Neuronal stem cell (in vitro differentiated cells): ENCODE results near the gene OGFOD3.
"Not testable (repeated sequence)": the region's sequence is repeated elsewhere in the genome, so short reads cannot be mapped to it uniquely, and the experiment has no call there.

Experiments used
- DNase-seq: peaks from one replicate; pipeline ENCODE4 v3.0.0-alpha.2; 2013; ENCODE audit warnings: low spot score
- H2AFZ ChIP-seq: one replicate; pipeline ENCODE4 v1.6.1; 2013; ENCODE audit warnings: mild to moderate bottlenecking, low read length, inconsistent platforms
- H2AK5ac ChIP-seq: 2 replicates; pipeline ENCODE4 v1.6.1; 2013; ENCODE audit warnings: low read depth, mild to moderate bottlenecking, inconsistent platforms, low read length, moderate library complexity, mixed read lengths
- H2BK120ac ChIP-seq: 2 replicates; pipeline ENCODE4 v1.6.1; 2013; ENCODE audit warnings: low read depth, mild to moderate bottlenecking, inconsistent platforms, low read length, moderate library complexity, mixed read lengths
- H2BK12ac ChIP-seq: one replicate; pipeline ENCODE4 v1.6.1; 2013; ENCODE audit warnings: low read length, inconsistent platforms
- H2BK15ac ChIP-seq: 2 replicates; pipeline ENCODE4 v1.6.1; 2013; ENCODE audit warnings: mild to moderate bottlenecking, low read length, inconsistent platforms, mixed read lengths
- H2BK5ac ChIP-seq: one replicate; pipeline ENCODE4 v1.6.1; 2013; ENCODE audit warnings: inconsistent platforms, mild to moderate bottlenecking, low read length, moderate library complexity
- H3K14ac ChIP-seq: one replicate; pipeline ENCODE4 v1.6.1; 2013; ENCODE audit warnings: low read length, inconsistent platforms
- H3K18ac ChIP-seq: 2 replicates; pipeline ENCODE4 v1.6.1; 2013; ENCODE audit warnings: low read length, inconsistent platforms
- H3K23ac ChIP-seq: 2 replicates; pipeline ENCODE4 v1.6.1; 2013; ENCODE audit warnings: low read depth, mild to moderate bottlenecking, mixed read lengths, low read length, inconsistent platforms; ENCODE audit not compliant: poor library complexity
- H3K27ac ChIP-seq: replicated peaks from 3 replicates; pipeline ENCODE4 v1.5.1; 2013; ENCODE audit warnings: low read length, inconsistent platforms
- H3K27me3 ChIP-seq, 3 experiments: 2 replicates each; pipeline ENCODE4 v1.6.1; 2013; ENCODE audit warnings: low read length in 3 of 3, mild to moderate bottlenecking in 2 of 3, inconsistent platforms in 1 of 3, low read depth in 1 of 3, mixed read lengths in 1 of 3, moderate library complexity in 1 of 3; ENCODE audit not compliant: control insufficient read depth in 3 of 3, insufficient read depth in 3 of 3
- H3K36me3 ChIP-seq, 2 donors: replicated peaks in 1 of 2; 2 replicates each; pipeline ENCODE4 v1.6.1; 2013; ENCODE audit warnings: low read length in 2 of 2; ENCODE audit not compliant: control insufficient read depth in 2 of 2, insufficient read depth in 2 of 2
- H3K4ac ChIP-seq: 2 replicates; pipeline ENCODE4 v1.6.1; 2013; ENCODE audit warnings: inconsistent platforms, mild to moderate bottlenecking, low read length, moderate library complexity
- H3K4me1 ChIP-seq, 2 donors: 1 replicate in 1 of 2; 2 replicates in 1 of 2; pipeline ENCODE4 v1.6.1; 2013; ENCODE audit warnings: low read length in 2 of 2, low read depth in 1 of 2; ENCODE audit not compliant: control insufficient read depth in 2 of 2, insufficient read depth in 1 of 2
- H3K4me2 ChIP-seq: one replicate; pipeline ENCODE4 v1.6.1; 2013; ENCODE audit warnings: mild to moderate bottlenecking, low read length, inconsistent platforms; ENCODE audit not compliant: insufficient read depth, poor library complexity, severe bottlenecking
- H3K4me3 ChIP-seq, 2 donors: 2 replicates each; pipeline ENCODE4 v1.5.1; 2013; ENCODE audit warnings: low read length in 2 of 2, mild to moderate bottlenecking in 2 of 2, inconsistent platforms in 1 of 2, moderate library complexity in 1 of 2
- H3K79me1 ChIP-seq: one replicate; pipeline ENCODE4 v1.6.1; 2013; ENCODE audit warnings: low read depth, mild to moderate bottlenecking, inconsistent platforms, low read length, moderate library complexity
- H3K9ac ChIP-seq: one replicate; pipeline ENCODE4 v1.6.1; 2013; ENCODE audit warnings: mild to moderate bottlenecking, low read depth, low read length, inconsistent platforms; ENCODE audit not compliant: poor library complexity
- H3K9me3 ChIP-seq, 2 donors: replicated peaks in 1 of 2; 2 replicates each; pipeline versions ENCODE3 to v1.6.1; 2013; ENCODE audit warnings: low read length in 2 of 2, mild to moderate bottlenecking in 2 of 2, inconsistent platforms in 1 of 2, low read depth in 1 of 2, mixed read lengths in 1 of 2, moderate library complexity in 1 of 2; ENCODE audit not compliant: control insufficient read depth in 2 of 2, insufficient read depth in 1 of 2
- H4K8ac ChIP-seq: one replicate; pipeline ENCODE4 v1.6.1; 2013; ENCODE audit warnings: low read depth, mild to moderate bottlenecking, inconsistent platforms, low read length, moderate library complexity
- H4K91ac ChIP-seq: one replicate; pipeline ENCODE4 v1.6.1; 2013; ENCODE audit warnings: low read length, low read depth, mild to moderate bottlenecking, inconsistent platforms; ENCODE audit not compliant: poor library complexity
- WGBS, 2 donors: extraction: QIAGEN DNeasy Blood & Tissue Kit; methylation state at CpG; one replicate each; pipeline ENCODE4 v1.1.7; 2013; ENCODE audit warnings: missing lambda C conversion rate in 2 of 2, mixed read lengths in 1 of 2; ENCODE audit not compliant: insufficient read length in 2 of 2, insufficient replicate concordance in 1 of 2; ENCODE audit errors: extremely low coverage in 2 of 2; 5-methylcytosine and 5-hydroxymethylcytosine counted together

The OGFOD3 gene

DNA sequence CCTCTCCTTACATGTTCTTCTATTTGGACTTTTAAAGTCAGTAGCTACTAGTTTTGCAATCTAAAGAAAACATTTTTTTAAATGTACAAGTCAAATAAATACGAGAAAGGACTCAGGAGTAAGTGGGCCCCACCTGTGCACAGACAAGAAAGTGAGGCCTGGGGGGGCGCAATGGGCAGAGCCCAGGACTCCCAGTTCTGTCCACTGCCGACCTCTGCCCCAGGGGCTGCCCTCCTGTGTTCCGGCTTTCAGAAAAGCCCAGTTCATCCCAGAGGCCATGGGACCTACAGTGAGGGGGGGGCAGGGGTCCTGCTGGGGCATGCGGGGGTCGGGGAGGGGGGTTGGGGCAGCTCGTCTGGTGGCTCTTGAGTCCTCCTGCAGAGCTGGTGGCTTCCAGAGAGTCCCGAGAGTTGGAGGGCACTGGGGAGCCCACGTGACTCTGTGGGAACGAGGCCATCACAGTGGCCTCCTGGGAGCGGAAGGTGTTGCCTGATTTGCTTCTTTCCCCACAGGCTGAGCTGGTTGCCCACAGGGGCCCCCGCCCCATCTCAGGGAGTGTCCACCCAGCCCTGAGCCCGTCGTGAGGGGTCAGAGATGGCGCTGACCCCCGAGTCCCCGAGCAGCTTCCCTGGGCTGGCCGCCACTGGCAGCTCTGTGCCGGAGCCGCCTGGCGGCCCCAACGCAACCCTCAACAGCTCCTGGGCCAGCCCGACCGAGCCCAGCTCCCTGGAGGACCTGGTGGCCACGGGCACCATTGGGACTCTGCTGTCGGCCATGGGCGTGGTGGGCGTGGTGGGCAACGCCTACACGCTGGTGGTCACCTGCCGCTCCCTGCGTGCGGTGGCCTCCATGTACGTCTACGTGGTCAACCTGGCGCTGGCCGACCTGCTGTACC, 44.4 kb downstream of the OGFOD3 start:
- peak overlapping the region; percentile 98 for H2BK15ac ChIP-seq
- WGBS, 2 donors: no CpG with 5 or more reads among the region's 37 CpGs
- peaks cover 3 to 5% of the 10 kb centered on the region in 2 donors for H3K9me3 ChIP-seq
- H2AK5ac ChIP-seq: peak overlapping the region; percentile 61
- no peak overlapping the region for H2BK120ac ChIP-seq
- peaks cover 6 to 39% (median 37%) of the 10 kb centered on the region in 3 experiments for H3K27me3 ChIP-seq
- no peak overlapping the region for H3K4ac ChIP-seq
- no peak overlapping the region for H3K27ac ChIP-seq
- H3K14ac ChIP-seq: peak overlapping the region; percentile 71
- peak overlapping the region; percentile 91 for H3K23ac ChIP-seq
- no peak overlapping the region for H4K8ac ChIP-seq
- no peak overlapping the region for H3K4me3 ChIP-seq
- no peak overlapping the region for H3K9ac ChIP-seq
- peak overlapping the region; percentile 57 for H3K18ac ChIP-seq
- H2BK5ac ChIP-seq: no peak overlapping the region
- peak overlapping the region; percentile 84 for H2BK12ac ChIP-seq
- H3K36me3 ChIP-seq: no peaks in the 10 kb centered on the region
- no peak overlapping the region for H3K4me2 ChIP-seq
- H3K4me1 ChIP-seq: peaks cover 10 to 16% of the 10 kb centered on the region in 2 donors
- no peak for DNase-seq
- H4K91ac ChIP-seq: no peak overlapping the region
- peaks cover 8% of the 10 kb centered on the region for H3K79me1 ChIP-seq
- H2AFZ ChIP-seq: no peak overlapping the region

DNA sequence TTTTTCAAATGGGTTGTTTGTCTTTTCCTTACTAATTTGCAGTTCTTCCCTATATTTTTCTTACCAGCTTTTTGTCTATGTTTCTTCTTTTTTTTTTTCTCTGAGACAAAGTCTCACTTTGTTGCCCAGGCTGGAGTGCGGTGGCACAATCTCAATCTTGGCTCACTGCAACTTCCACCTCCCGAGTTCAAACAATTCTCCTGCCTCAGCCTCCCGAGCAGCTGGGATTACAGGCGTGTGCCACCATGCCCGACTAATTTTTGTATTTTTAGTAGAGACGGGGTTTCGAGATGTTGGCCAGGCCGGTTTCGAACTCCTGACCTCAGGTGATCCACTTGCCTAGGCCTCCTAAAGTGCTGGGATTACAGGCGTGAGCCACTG, 45.3 kb downstream of the OGFOD3 start:
- H2AFZ ChIP-seq, H3K4me2 ChIP-seq, H4K8ac ChIP-seq, H3K36me3 ChIP-seq, H3K27ac ChIP-seq, H3K9ac ChIP-seq, H3K4me3 ChIP-seq, DNase-seq, H3K9me3 ChIP-seq, H2BK120ac ChIP-seq, H3K4ac ChIP-seq, H2BK15ac ChIP-seq, H2BK12ac ChIP-seq, H3K14ac ChIP-seq, H4K91ac ChIP-seq, H3K79me1 ChIP-seq, H3K23ac ChIP-seq, H3K18ac ChIP-seq, H2AK5ac ChIP-seq: not testable (repeated sequence)
- no CpG with 5 or more reads among the region's 10 CpGs for WGBS, 2 donors
- peaks cover 6 to 39% (median 37%) of the 10 kb centered on the region in 3 experiments for H3K27me3 ChIP-seq
- H3K4me1 ChIP-seq: peaks cover 9 to 16% of the 10 kb centered on the region in 2 donors
- peak overlapping the region; percentile 75 for H2BK5ac ChIP-seq

DNA sequence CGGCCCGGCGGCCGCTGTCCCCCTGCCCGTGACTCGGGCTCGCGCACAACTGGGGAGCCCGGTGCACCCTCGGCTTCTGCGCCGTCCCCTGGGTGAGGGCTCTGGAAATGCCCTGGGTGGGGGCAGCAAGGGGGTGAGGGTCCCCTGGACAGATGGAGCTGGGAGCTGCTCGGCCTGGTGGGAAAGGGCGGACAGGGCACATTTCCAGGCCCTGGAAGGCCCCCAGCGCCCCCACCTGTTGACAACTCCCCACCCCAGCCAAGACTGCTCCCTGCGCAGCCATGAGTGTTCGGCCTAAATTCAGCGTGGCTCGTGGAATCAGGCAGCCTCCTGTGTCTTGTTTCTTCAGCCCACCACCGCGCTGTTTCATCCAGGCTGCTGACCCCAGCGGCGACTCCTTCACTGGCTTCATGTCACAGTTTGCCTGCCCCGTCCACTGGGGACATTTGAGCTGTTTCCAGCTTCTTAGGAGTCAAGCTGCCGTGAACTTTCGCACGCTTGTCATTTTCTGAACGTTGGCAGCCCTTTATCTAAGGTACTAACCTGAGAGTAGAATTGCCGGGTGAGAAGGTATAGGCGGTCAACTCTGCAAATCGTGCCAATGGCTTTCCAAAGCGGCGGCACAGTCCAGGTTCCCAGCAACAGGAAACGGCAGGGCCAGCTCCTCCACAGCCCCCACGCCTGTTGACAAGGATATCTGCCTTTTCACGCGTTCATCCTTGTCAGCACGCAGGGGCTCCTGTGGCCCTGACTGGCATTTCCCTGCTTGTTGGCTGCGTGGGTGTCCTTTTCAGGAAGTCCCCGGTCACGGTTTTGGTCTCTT, 45.9 kb downstream of the OGFOD3 start:
- Histone ChIP-seq H2BK12ac (peak overlapping the region; percentile 14), H3K27me3 (peaks cover 6 to 39% (median 37%) of the 10 kb centered on the region in 3 experiments), H4K91ac (no peak overlapping the region), H3K9ac (no peak overlapping the region), H2AFZ (peak overlapping the region; percentile 67), H3K23ac (peak overlapping the region; percentile 20), H4K8ac (no peak overlapping the region), H2BK5ac (peak overlapping the region; percentile 75), H3K36me3 (no peaks in the 10 kb centered on the region), H3K79me1 (peaks cover 8% of the 10 kb centered on the region), H3K27ac (no peak overlapping the region), H3K4me2 (peak overlapping the region; percentile 89), H3K4me1 (peaks cover 7 to 16% of the 10 kb centered on the region in 2 donors), H3K14ac (peak overlapping the region; percentile 56), H2AK5ac (peak overlapping the region; percentile 70), H2BK120ac (no peak overlapping the region), H2BK15ac (peak overlapping the region; percentile 75), H3K4ac (no peak overlapping the region), H3K18ac (peak overlapping the region; percentile 96), H3K4me3 (no peak overlapping the region), H3K9me3 (peaks cover 3 to 5% of the 10 kb centered on the region in 2 donors)
- no CpG with 5 or more reads among the region's 41 CpGs for WGBS, 2 donors
- no peak for DNase-seq
